Effector memory CD4-positive, alpha-beta T cell (primary cell): ENCODE results near the gene FADS1.

Source experiments
- DNase-seq, 3 donors: peaks; one replicate each; pipeline ENCODE4 v3.0.0-alpha.2; 2020
- H3K27ac ChIP-seq: 2 replicates; pipeline ENCODE4 v1.7.0; 2013; ENCODE audit warnings: mild to moderate bottlenecking, low read length, moderate library complexity; ENCODE audit not compliant: insufficient read depth, poor library complexity, severe bottlenecking
- H3K27me3 ChIP-seq: replicated peaks from 2 replicates; pipeline ENCODE4 v1.7.0; 2013; ENCODE audit warnings: mild to moderate bottlenecking, low read length; ENCODE audit not compliant: insufficient read depth, control insufficient read depth, poor library complexity, severe bottlenecking
- H3K36me3 ChIP-seq: 2 replicates; pipeline ENCODE4 v1.7.0; 2013; ENCODE audit warnings: mild to moderate bottlenecking, low read length, moderate library complexity; ENCODE audit not compliant: control insufficient read depth, insufficient read depth
- H3K4me1 ChIP-seq: 2 replicates; pipeline ENCODE4 v1.7.0; 2013; ENCODE audit warnings: low read length, mild to moderate bottlenecking; ENCODE audit not compliant: control insufficient read depth, insufficient read depth, poor library complexity, severe bottlenecking
- H3K4me3 ChIP-seq: 2 replicates; pipeline ENCODE4 v1.7.0; 2013; ENCODE audit warnings: low read length, low read depth, mild to moderate bottlenecking; ENCODE audit not compliant: insufficient read depth, poor library complexity, severe bottlenecking
- H3K9me3 ChIP-seq: 2 replicates; pipeline ENCODE4 v1.7.0; 2013; ENCODE audit warnings: mild to moderate bottlenecking, low read length, moderate library complexity; ENCODE audit not compliant: control insufficient read depth

Gene FADS1

GRCh38 chr11:61751384-61751783 is 65.4 kb downstream of the FADS1 start:
- no peak for DNase-seq
- Histone ChIP-seq H3K4me1 (peaks cover 4% of the 10 kb centered on the region), H3K4me3 (no peak overlapping the region), H3K27ac (no peak overlapping the region), H3K27me3 (peaks cover 13% of the 10 kb centered on the region), H3K36me3 (no peaks in the 10 kb centered on the region), H3K9me3 (no peaks in the 10 kb centered on the region)

DNA sequence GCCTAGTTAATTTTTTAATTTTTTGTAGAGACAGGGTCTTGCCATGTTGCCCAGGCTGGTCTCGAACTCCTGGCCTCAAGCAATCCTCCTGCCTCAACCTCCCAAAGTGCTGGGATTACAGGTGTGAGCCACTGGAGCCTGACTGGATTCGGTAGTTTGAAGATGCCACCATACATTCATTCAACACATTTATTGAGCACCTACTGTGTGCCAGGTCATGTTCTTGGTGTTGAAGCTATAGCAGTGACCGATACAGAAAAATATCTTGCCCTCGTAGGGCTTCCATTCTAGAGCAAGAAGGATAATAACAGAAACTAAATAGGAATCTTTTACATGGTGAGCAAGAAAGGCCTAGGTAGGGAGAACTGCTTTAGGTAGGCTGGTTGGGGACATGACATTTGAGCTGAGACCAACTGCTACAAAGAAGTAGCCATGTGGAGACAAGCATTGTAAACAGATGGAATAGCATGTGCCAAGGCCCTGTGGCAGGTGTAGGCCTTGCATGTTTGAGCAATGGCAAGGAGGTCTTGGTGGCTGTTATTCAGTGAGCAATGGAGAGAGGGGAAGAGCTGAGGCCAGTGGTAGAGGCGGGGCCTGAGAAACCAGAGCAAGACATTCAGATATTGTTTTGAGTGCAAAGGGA is 66.1 kb downstream of the FADS1 start:
- no peak overlapping the region for H3K27ac ChIP-seq
- peaks cover 13% of the 10 kb centered on the region for H3K27me3 ChIP-seq
- H3K4me3 ChIP-seq, result no peak overlapping the region
- no peaks in the 10 kb centered on the region for H3K4me1 ChIP-seq
- no peaks in the 10 kb centered on the region for H3K9me3 ChIP-seq
- H3K36me3 ChIP-seq, result no peaks in the 10 kb centered on the region
- no peak for DNase-seq
